H9 (cell line): Measurements from ENCODE around the gene RNF214. TPM values are rescaled to one million over a fixed set of nuclear protein-coding genes. Genes with fewer than 3 reads are reported as not detected.

Source experiments
- DNase-seq: peaks from one replicate; pipeline ENCODE4 v3.0.0-alpha.2; 2017
- H2AFZ ChIP-seq: one replicate; pipeline ENCODE4 v1.6.1; 2013; ENCODE audit warnings: mild to moderate bottlenecking, low read length, control low read depth, moderate library complexity
- H2AK5ac ChIP-seq: 2 replicates; pipeline ENCODE4 v1.6.1; 2013; ENCODE audit warnings: low read length, control low read depth, mixed read lengths; ENCODE audit not compliant: insufficient read length
- H2BK120ac ChIP-seq: one replicate; pipeline ENCODE4 v1.6.1; 2013; ENCODE audit warnings: low read depth, mild to moderate bottlenecking, low read length, control low read depth, inconsistent platforms; ENCODE audit not compliant: poor library complexity, severe bottlenecking
- H2BK12ac ChIP-seq: 2 replicates; pipeline ENCODE4 v1.6.1; 2013; ENCODE audit warnings: low read length, control low read depth, mixed read lengths, low read depth; ENCODE audit not compliant: insufficient read length
- H2BK15ac ChIP-seq: 2 replicates; pipeline ENCODE4 v1.6.1; 2013; ENCODE audit warnings: low read depth, low read length, control low read depth
- H2BK20ac ChIP-seq: one replicate; pipeline ENCODE4 v1.6.1; 2013; ENCODE audit warnings: low read depth, mild to moderate bottlenecking, low read length, control low read depth, inconsistent platforms; ENCODE audit not compliant: poor library complexity, severe bottlenecking
- H2BK5ac ChIP-seq: 2 replicates; pipeline ENCODE4 v1.6.1; 2013; ENCODE audit warnings: low read length, control low read depth, mixed read lengths; ENCODE audit not compliant: insufficient read length
- H3K14ac ChIP-seq: 2 replicates; pipeline ENCODE4 v1.6.1; 2013; ENCODE audit warnings: low read length, control low read depth; ENCODE audit not compliant: insufficient read depth
- H3K18ac ChIP-seq: 2 replicates; pipeline ENCODE4 v1.6.1; 2013; ENCODE audit warnings: low read depth, mild to moderate bottlenecking, mixed read lengths, low read length, control low read depth; ENCODE audit not compliant: insufficient read length
- H3K23ac ChIP-seq: 2 replicates; pipeline ENCODE4 v1.6.1; 2013; ENCODE audit warnings: low read length, control low read depth, mixed read lengths, low read depth; ENCODE audit not compliant: insufficient read length
- H3K23me2 ChIP-seq: 2 replicates; pipeline ENCODE4 v1.6.1; 2013; ENCODE audit warnings: low read depth, mild to moderate bottlenecking, mixed read lengths, low read length, control low read depth; ENCODE audit not compliant: insufficient read length, poor library complexity, severe bottlenecking
- H3K27ac ChIP-seq: 2 replicates; pipeline ENCODE4 v1.5.1; 2013; ENCODE audit warnings: low read length, control low read depth, mixed read lengths, low read depth; ENCODE audit not compliant: insufficient read length
- H3K27me3 ChIP-seq: 2 replicates; pipeline ENCODE4 v1.6.1; 2013; ENCODE audit warnings: low read length, control low read depth, inconsistent platforms; ENCODE audit not compliant: insufficient read depth
- H3K4ac ChIP-seq: 2 replicates; pipeline ENCODE4 v1.6.1; 2013; ENCODE audit warnings: low read depth, mild to moderate bottlenecking, control low read depth, inconsistent platforms, low read length, moderate library complexity
- H3K4me1 ChIP-seq: 2 replicates; pipeline ENCODE4 v1.6.1; 2013; ENCODE audit warnings: low read length, control low read depth, inconsistent platforms; ENCODE audit not compliant: insufficient read depth
- H3K4me2 ChIP-seq: 2 replicates; pipeline ENCODE4 v1.6.1; 2013; ENCODE audit warnings: low read length, control low read depth, mixed read lengths; ENCODE audit not compliant: insufficient read length, insufficient read depth
- H3K56ac ChIP-seq: 2 replicates; pipeline ENCODE4 v1.6.1; 2013; ENCODE audit warnings: low read depth, mild to moderate bottlenecking, mixed read lengths, low read length, control low read depth; ENCODE audit not compliant: insufficient read length
- H3K79me1 ChIP-seq: 2 replicates; pipeline ENCODE4 v1.6.1; 2013; ENCODE audit warnings: low read depth, mild to moderate bottlenecking, moderate library complexity, low read length, control low read depth, inconsistent platforms; ENCODE audit not compliant: insufficient read depth, poor library complexity, severe bottlenecking
- H3K79me2 ChIP-seq: 2 replicates; pipeline ENCODE4 v1.6.1; 2013; ENCODE audit warnings: low read length, control low read depth, inconsistent platforms; ENCODE audit not compliant: insufficient read depth
- H3K9ac ChIP-seq: 2 replicates; pipeline ENCODE4 v1.6.1; 2013; ENCODE audit warnings: low read length, control low read depth, mixed read lengths; ENCODE audit not compliant: insufficient read length; ENCODE audit errors: extremely low read depth
- H3K9me3 ChIP-seq: one replicate; pipeline ENCODE4 v1.6.1; 2013; ENCODE audit warnings: low read depth, low read length, inconsistent platforms; ENCODE audit not compliant: control insufficient read depth
- H3T11ph ChIP-seq: one replicate; pipeline ENCODE4 v1.6.1; 2013; ENCODE audit warnings: mild to moderate bottlenecking, low read length, control low read depth, inconsistent platforms
- H4K20me1 ChIP-seq: one replicate; pipeline ENCODE4 v1.6.1; 2013; ENCODE audit not compliant: control insufficient read depth, insufficient read length, insufficient read depth
- H4K5ac ChIP-seq: 2 replicates; pipeline ENCODE4 v1.6.1; 2013; ENCODE audit warnings: low read depth, mild to moderate bottlenecking, mixed read lengths, low read length, control low read depth; ENCODE audit not compliant: insufficient read length
- H4K8ac ChIP-seq: replicated peaks from 2 replicates; pipeline ENCODE4 v1.6.1; 2013; ENCODE audit warnings: low read length, control low read depth, mixed read lengths, low read depth; ENCODE audit not compliant: insufficient read length
- H4K91ac ChIP-seq: 2 replicates; pipeline ENCODE4 v1.6.1; 2013; ENCODE audit warnings: low read depth, mild to moderate bottlenecking, moderate library complexity, mixed read lengths, low read length, control low read depth; ENCODE audit not compliant: insufficient read length
- H3K27ac Mint-ChIP-seq, 3 experiments: 2 replicates in 2 of 3; 3 replicates in 1 of 3; pipeline ENCODE4 v1.8.0; 2020 to 2021; ENCODE audit warnings: mixed read lengths in 3 of 3, mild to moderate bottlenecking in 1 of 3, moderate library complexity in 1 of 3
- H3K27me3 Mint-ChIP-seq: 2 replicates; pipeline ENCODE4 v1.8.0; 2021; ENCODE audit warnings: low read depth, mild to moderate bottlenecking, moderate library complexity, mixed read lengths
- H3K36me3 Mint-ChIP-seq, 3 experiments: 2 replicates in 2 of 3; 3 replicates in 1 of 3; pipeline ENCODE4 v1.8.0; 2020 to 2021; ENCODE audit warnings: low read depth in 3 of 3, mixed read lengths in 3 of 3; ENCODE audit not compliant: insufficient read depth in 1 of 3
- H3K4me1 Mint-ChIP-seq, 2 experiments: 2 replicates each; pipeline ENCODE4 v1.8.0; 2020; ENCODE audit warnings: mixed read lengths in 2 of 2
- H3K4me3 Mint-ChIP-seq, 2 experiments: 2 replicates in 1 of 2; 3 replicates in 1 of 2; pipeline ENCODE4 v1.8.0; 2020 to 2021; ENCODE audit warnings: mild to moderate bottlenecking in 2 of 2, mixed read lengths in 2 of 2, moderate library complexity in 1 of 2
- H3K9me3 Mint-ChIP-seq, 2 experiments: 2 replicates in 1 of 2; 3 replicates in 1 of 2; pipeline ENCODE4 v1.8.0; 2020; ENCODE audit warnings: mild to moderate bottlenecking in 2 of 2, mixed read lengths in 2 of 2, moderate library complexity in 1 of 2
- WGBS: extraction: QIAGEN DNeasy Blood & Tissue Kit; methylation state at CpG from one replicate; pipeline ENCODE4 v1.1.7; 2013; ENCODE audit warnings: missing lambda C conversion rate, low lambda C conversion rate, mixed read lengths; ENCODE audit not compliant: insufficient read length; ENCODE audit errors: extremely low coverage; 5-methylcytosine and 5-hydroxymethylcytosine counted together
- total RNA-seq: library from RNA; stranded (reverse); gene quantifications from 2 replicates; pipeline ENCODE4 v1.2.1, GENCODE V29; 2021
- TF ChIP-seq, protein P1 (sequence below): fragments of 200-600 bp; sonication (generic); conservative IDR thresholded peaks from 3 replicates; pipeline ENCODE4 v1.8.0; 2021; ENCODE audit warnings: antibody characterized with exemption, mild to moderate bottlenecking

RNF214 gene
- total RNA-seq, 1 experiment from 2014 or later, result 26.0 TPM

DNA sequence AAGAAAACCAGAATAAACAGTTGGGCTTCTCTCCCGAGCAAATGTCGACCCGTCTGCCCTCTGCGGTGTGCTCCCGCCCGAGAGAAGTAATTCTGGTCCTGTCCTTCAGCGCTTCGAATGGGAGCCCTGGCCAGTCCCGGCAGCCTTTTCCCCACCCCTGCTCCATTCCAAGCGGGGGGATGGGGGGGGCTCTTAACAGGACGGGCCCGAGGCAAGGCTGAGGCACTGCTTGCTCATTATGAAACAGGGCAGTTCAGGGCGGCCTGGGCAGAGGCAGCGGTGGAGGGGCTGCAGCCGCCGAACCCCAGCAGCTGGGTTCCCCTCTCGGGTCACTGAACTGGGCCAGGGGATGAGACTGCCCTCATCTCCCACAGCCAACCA, 67.8 kb downstream of the RNF214 start:
- WGBS, result no CpG with 5 or more reads among the region's 17 CpGs
- Histone ChIP-seq H3K23ac (no peak overlapping the region), H3K9ac (no peak overlapping the region), H3K4ac (no peak overlapping the region), H3K23me2 (no peaks in the 10 kb centered on the region), H3K18ac (peak overlapping the region; percentile 56), H2BK20ac (no peak overlapping the region), H2BK15ac (no peak overlapping the region), H4K5ac (no peak overlapping the region), H2BK12ac (no peak overlapping the region), H3K79me1 (no peaks in the 10 kb centered on the region), H2AFZ (no peak overlapping the region), H3K9me3 (no peaks in the 10 kb centered on the region), H3K79me2 (no peaks in the 10 kb centered on the region), H3K4me1 (peaks cover 7% of the 10 kb centered on the region; the same call in 1 of the 2 replicates), H3T11ph (no peak overlapping the region), H4K20me1 (no peaks in the 10 kb centered on the region), H4K8ac (no peak overlapping the region), H2AK5ac (no peak overlapping the region), H3K4me2 (no peak overlapping the region), H4K91ac (no peak overlapping the region), H2BK5ac (no peak overlapping the region), H3K27ac (no peak overlapping the region), H3K14ac (no peak overlapping the region), H2BK120ac (no peak overlapping the region), H3K56ac (no peak overlapping the region), H3K27me3 (no peaks in the 10 kb centered on the region)
- Mint-ChIP-seq H3K9me3 (no peaks in the 10 kb centered on the region), H3K4me1 (peaks cover 39 to 40% of the 10 kb centered on the region in 2 experiments), H3K36me3 (0 out of 7 replicates have a peak, but pooled peaks cover 0 to 2% (median 0%) of the 10 kb centered on the region in 3 experiments), H3K27me3 (no peaks in the 10 kb centered on the region; the same call in 1 of the 2 replicates), H3K4me3 (no peak overlapping the region), H3K27ac (peak overlapping the region; percentile 34 to 75 (median 51); a peak in 4 of 7 replicates)
- peak; percentile 63 for DNase-seq
- TF ChIP-seq, protein P1, sequence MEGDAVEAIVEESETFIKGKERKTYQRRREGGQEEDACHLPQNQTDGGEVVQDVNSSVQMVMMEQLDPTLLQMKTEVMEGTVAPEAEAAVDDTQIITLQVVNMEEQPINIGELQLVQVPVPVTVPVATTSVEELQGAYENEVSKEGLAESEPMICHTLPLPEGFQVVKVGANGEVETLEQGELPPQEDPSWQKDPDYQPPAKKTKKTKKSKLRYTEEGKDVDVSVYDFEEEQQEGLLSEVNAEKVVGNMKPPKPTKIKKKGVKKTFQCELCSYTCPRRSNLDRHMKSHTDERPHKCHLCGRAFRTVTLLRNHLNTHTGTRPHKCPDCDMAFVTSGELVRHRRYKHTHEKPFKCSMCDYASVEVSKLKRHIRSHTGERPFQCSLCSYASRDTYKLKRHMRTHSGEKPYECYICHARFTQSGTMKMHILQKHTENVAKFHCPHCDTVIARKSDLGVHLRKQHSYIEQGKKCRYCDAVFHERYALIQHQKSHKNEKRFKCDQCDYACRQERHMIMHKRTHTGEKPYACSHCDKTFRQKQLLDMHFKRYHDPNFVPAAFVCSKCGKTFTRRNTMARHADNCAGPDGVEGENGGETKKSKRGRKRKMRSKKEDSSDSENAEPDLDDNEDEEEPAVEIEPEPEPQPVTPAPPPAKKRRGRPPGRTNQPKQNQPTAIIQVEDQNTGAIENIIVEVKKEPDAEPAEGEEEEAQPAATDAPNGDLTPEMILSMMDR, result no peak
